Panc1 (cell line): ENCODE measurements around the gene LSM10. TPM values are rescaled to one million over a fixed set of nuclear protein-coding genes. Genes with fewer than 3 reads are reported as not detected.

Source experiments
- ATAC-seq: fragments of 200-7000 bp; cut with Tn5 transposase; 2 replicates; pipeline ENCODE4 v1.9.1; 2020; ENCODE audit warnings: mild to moderate bottlenecking, moderate library complexity
- BruUV-seq: library from RNA; stranded (reverse); fragments of 400-500 nt; replicated peaks from 2 replicates; lab custom pipeline; 2021; lab: Mats Ljungman, UMichigan
- CTCF ChIA-PET: fragments of 300-600 bp; sonication (Branson Sonifier 250); formaldehyde crosslinking; loops from one replicate; lab custom pipeline; 2022; ENCODE audit warnings: antibody characterized with exemption; lab: Charles Lee
- POLR2A ChIA-PET: fragments of 300-600 bp; sonication (Branson Sonifier 250); formaldehyde crosslinking; loops from one replicate; lab custom pipeline; 2022; ENCODE audit warnings: antibody characterized with exemption; lab: Charles Lee
- DNase-seq: peaks from one replicate; pipeline ENCODE4 v3.0.0-alpha.2; 2010; ENCODE audit warnings: low read depth, low spot score
- H3K27ac ChIP-seq: 2 replicates; pipeline ENCODE4 v1.5.1; 2011; ENCODE audit warnings: mild to moderate bottlenecking, low read length, inconsistent platforms
- H3K27me3 ChIP-seq: fragments of 200-500 bp; sonication (Bioruptor generic); 2 replicates; pipeline ENCODE4 v1.6.0; 2014; ENCODE audit warnings: low read length, inconsistent platforms; ENCODE audit not compliant: control insufficient read depth, insufficient read depth
- H3K36me3 ChIP-seq: fragments of 200-500 bp; sonication (Bioruptor generic); 2 replicates; pipeline ENCODE4 v1.5.1; 2014; ENCODE audit warnings: inconsistent platforms, mild to moderate bottlenecking, low read length, moderate library complexity; ENCODE audit not compliant: control insufficient read depth, insufficient read depth
- H3K4me1 ChIP-seq: 2 replicates; pipeline ENCODE4 v1.5.1; 2011; ENCODE audit warnings: inconsistent platforms, mild to moderate bottlenecking, low read length, moderate library complexity; ENCODE audit not compliant: control insufficient read depth, insufficient read depth
- H3K4me3 ChIP-seq, 2 experiments: 2 replicates each; pipeline ENCODE4 v1.5.1; 2011 to 2012; ENCODE audit warnings: low read depth in 2 of 2, low read length in 2 of 2, mild to moderate bottlenecking in 2 of 2, inconsistent platforms in 1 of 2, moderate library complexity in 1 of 2
- H3K9me3 ChIP-seq: fragments of 200-500 bp; sonication (Bioruptor generic); 2 replicates; pipeline ENCODE4 v1.5.1; 2014; ENCODE audit warnings: low read depth, mild to moderate bottlenecking, inconsistent platforms, low read length, moderate library complexity; ENCODE audit not compliant: control insufficient read depth, insufficient read depth
- POLR2AphosphoS5 ChIP-seq: IDR thresholded peaks from 2 replicates; pipeline ENCODE4 v1.6.1; 2012; ENCODE audit warnings: mild to moderate bottlenecking, low read depth, low read length, moderate library complexity
- SIN3A ChIP-seq: IDR thresholded peaks from 2 replicates; pipeline ENCODE4 v1.6.1; 2012; ENCODE audit warnings: low read depth, mild to moderate bottlenecking, low read length, moderate library complexity, borderline replicate concordance; ENCODE audit not compliant: insufficient read depth
- TCF7L2 ChIP-seq: IDR thresholded peaks from 2 replicates; pipeline ENCODE4 v1.6.1; 2011; ENCODE audit warnings: mild to moderate bottlenecking, low read depth, low read length, inconsistent platforms
- in situ Hi-C: cut with HindIII; loops from 2 replicates; pipeline ENCODE4 v1.10.0; 2016; ENCODE audit warnings: low sequenced_read_pairs, low pct_unique_long_range_greater_than_20kb
- intact Hi-C: fragments of 100-400 bp; cut with micrococcal nuclease; formaldehyde crosslinking; loops from one replicate; pipeline ENCODE4 v1.10.0; 2022; ENCODE audit not compliant: unreplicated experiment
- total RNA-seq: library from RNA; stranded (reverse); gene quantifications from one replicate; pipeline ENCODE4 v1.2.1, GENCODE V29; 2021; ENCODE audit not compliant: unreplicated experiment
- TF ChIP-seq, protein P1 (sequence below), 2 experiments: IDR thresholded peaks; 2 replicates each; pipeline ENCODE4 v1.6.1; 2011 to 2012; ENCODE audit warnings: low read depth in 2 of 2, control low read depth in 1 of 2, low read length in 1 of 2, mild to moderate bottlenecking in 1 of 2, moderate library complexity in 1 of 2; ENCODE audit not compliant: insufficient read depth in 1 of 2
- TF ChIP-seq, protein P2 (sequence below): fragments of 450-650 bp; IDR thresholded peaks from 2 replicates; pipeline ENCODE4 v1.5.1; 2017; ENCODE audit warnings: mild to moderate bottlenecking

Gene LSM10
- total RNA-seq, 1 experiment from 2014 or later = 53.7 TPM

DNA sequence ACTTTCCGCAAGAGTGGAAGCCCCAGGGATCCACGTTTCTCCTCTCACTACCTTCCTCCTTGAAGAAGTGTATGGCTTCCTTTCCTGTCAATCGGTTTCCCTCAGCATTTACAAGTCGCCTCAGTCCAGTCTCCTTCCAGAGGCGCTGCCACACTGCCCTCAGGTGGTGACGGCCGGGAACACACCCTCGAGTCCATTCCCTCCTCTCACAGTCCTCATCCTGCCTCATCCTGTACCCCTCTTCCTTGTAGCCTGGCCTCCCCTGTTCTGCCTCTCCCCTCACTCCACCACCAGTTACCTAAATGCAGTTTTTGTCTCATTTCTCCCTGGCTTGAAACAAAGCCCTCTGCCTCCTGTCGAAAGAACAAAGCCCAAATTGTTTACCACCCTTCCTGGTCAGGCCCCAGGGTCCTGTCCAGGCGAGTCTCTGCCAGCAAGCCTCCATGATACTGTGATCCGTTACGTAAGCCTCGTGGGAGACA is 23.2 kb upstream of the LSM10 start:
- ATAC-seq (peak; percentile 98), DNase-seq (peak; percentile 83)
- Histone ChIP-seq H3K4me3 (no peak overlapping the region), H3K4me1 (peaks cover 3% of the 10 kb centered on the region), H3K9me3 (no peaks in the 10 kb centered on the region), H3K27me3 (no peaks in the 10 kb centered on the region), H3K27ac (0 out of 2 replicates have a peak overlapping the region, but pooled peaks have one; percentile 25), H3K36me3 (no peaks in the 10 kb centered on the region)
- intact Hi-C loops (loop anchor here (2.0 to 5.0 kb wide), 2 partner anchors 34 to 78 kb away; partner anchors contain the start of gene STK40), in situ Hi-C loops (no loop called here)
- CTCF ChIA-PET = interaction anchor here (0.7 to 1.1 kb wide), 2 partner anchors 31 to 78 kb away, joined by 3 read pairs; no protein-coding TSS in a partner anchor
- TF ChIP-seq, protein P1, sequence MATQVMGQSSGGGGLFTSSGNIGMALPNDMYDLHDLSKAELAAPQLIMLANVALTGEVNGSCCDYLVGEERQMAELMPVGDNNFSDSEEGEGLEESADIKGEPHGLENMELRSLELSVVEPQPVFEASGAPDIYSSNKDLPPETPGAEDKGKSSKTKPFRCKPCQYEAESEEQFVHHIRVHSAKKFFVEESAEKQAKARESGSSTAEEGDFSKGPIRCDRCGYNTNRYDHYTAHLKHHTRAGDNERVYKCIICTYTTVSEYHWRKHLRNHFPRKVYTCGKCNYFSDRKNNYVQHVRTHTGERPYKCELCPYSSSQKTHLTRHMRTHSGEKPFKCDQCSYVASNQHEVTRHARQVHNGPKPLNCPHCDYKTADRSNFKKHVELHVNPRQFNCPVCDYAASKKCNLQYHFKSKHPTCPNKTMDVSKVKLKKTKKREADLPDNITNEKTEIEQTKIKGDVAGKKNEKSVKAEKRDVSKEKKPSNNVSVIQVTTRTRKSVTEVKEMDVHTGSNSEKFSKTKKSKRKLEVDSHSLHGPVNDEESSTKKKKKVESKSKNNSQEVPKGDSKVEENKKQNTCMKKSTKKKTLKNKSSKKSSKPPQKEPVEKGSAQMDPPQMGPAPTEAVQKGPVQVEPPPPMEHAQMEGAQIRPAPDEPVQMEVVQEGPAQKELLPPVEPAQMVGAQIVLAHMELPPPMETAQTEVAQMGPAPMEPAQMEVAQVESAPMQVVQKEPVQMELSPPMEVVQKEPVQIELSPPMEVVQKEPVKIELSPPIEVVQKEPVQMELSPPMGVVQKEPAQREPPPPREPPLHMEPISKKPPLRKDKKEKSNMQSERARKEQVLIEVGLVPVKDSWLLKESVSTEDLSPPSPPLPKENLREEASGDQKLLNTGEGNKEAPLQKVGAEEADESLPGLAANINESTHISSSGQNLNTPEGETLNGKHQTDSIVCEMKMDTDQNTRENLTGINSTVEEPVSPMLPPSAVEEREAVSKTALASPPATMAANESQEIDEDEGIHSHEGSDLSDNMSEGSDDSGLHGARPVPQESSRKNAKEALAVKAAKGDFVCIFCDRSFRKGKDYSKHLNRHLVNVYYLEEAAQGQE (IDR thresholded peaks at IDR 0.05; ENCODE audit: insufficient read depth in 1 of 2, low read depth in 2 of 2, low read length in 1 of 2) = no peak; a peak in 1 of 4 replicates
- TF ChIP-seq, protein P2, sequence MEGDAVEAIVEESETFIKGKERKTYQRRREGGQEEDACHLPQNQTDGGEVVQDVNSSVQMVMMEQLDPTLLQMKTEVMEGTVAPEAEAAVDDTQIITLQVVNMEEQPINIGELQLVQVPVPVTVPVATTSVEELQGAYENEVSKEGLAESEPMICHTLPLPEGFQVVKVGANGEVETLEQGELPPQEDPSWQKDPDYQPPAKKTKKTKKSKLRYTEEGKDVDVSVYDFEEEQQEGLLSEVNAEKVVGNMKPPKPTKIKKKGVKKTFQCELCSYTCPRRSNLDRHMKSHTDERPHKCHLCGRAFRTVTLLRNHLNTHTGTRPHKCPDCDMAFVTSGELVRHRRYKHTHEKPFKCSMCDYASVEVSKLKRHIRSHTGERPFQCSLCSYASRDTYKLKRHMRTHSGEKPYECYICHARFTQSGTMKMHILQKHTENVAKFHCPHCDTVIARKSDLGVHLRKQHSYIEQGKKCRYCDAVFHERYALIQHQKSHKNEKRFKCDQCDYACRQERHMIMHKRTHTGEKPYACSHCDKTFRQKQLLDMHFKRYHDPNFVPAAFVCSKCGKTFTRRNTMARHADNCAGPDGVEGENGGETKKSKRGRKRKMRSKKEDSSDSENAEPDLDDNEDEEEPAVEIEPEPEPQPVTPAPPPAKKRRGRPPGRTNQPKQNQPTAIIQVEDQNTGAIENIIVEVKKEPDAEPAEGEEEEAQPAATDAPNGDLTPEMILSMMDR = peak; percentile 97
- TF ChIP-seq POLR2AphosphoS5 (no peak), SIN3A (no peak)
- POLR2A ChIA-PET = no interaction called here
- BruUV-seq = no TSS peak

DNA sequence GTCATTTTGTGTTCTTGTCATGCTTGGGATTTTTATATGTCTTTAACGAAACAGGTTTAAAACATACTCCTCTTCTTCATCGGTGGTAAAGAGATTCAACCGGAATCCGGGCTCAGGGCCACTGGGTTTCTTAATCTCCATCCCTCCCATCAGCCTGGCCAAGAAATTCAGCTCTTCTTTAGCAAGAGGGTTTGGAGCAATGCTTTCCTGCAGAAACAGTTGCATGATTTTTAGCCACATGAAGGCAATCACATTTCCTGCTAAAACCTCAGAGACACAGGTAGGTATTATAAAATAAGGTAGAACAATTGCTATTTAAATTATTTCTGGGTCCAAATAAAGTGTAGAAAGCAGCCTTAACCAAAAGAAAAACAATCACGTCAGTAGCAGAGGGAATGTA is 22.7 kb upstream of the LSM10 start:
- no peak overlapping the region for H3K4me3 ChIP-seq
- H3K27me3 ChIP-seq = no peaks in the 10 kb centered on the region
- intact Hi-C loops = loop anchor here (2.0 to 5.0 kb wide), 2 partner anchors 33 to 78 kb away; partner anchors contain the start of gene STK40
- no peaks in the 10 kb centered on the region for H3K9me3 ChIP-seq
- peaks cover 3% of the 10 kb centered on the region for H3K4me1 ChIP-seq
- POLR2A ChIA-PET = no interaction called here
- TF ChIP-seq, protein P2 = no peak
- TF ChIP-seq SIN3A (no peak), POLR2AphosphoS5 (no peak), TCF7L2 (no peak)
- TF ChIP-seq, protein P1 (IDR thresholded peaks at IDR 0.05; ENCODE audit: insufficient read depth in 1 of 2, low read depth in 2 of 2, low read length in 1 of 2) = no peak
- BruUV-seq = no TSS peak
- CTCF ChIA-PET = interaction anchor here (1.0 kb wide), 1 partner anchor 78 kb away, joined by 3 read pairs; no protein-coding TSS in a partner anchor
- no peak for DNase-seq
- no peak overlapping the region for H3K27ac ChIP-seq
- ATAC-seq = 0 out of 2 replicates have a peak, but pooled peaks have one; percentile 4
- no peaks in the 10 kb centered on the region for H3K36me3 ChIP-seq
- in situ Hi-C loops = no loop called here
